Stimulated activated CD4-positive, alpha-beta T cell treated with anti-CD3 and anti-CD28 coated beads, TNF-alpha, amount 100 ng/mL, for 4 hours (primary cell): ENCODE measurements around the gene DZIP3.

Source experiments
- DNase-seq, 3 experiments: peaks; one replicate each; pipeline ENCODE4 v3.0.0-alpha.2; 2020; ENCODE audit warnings: low read depth in 3 of 3

Gene DZIP3, protein sequence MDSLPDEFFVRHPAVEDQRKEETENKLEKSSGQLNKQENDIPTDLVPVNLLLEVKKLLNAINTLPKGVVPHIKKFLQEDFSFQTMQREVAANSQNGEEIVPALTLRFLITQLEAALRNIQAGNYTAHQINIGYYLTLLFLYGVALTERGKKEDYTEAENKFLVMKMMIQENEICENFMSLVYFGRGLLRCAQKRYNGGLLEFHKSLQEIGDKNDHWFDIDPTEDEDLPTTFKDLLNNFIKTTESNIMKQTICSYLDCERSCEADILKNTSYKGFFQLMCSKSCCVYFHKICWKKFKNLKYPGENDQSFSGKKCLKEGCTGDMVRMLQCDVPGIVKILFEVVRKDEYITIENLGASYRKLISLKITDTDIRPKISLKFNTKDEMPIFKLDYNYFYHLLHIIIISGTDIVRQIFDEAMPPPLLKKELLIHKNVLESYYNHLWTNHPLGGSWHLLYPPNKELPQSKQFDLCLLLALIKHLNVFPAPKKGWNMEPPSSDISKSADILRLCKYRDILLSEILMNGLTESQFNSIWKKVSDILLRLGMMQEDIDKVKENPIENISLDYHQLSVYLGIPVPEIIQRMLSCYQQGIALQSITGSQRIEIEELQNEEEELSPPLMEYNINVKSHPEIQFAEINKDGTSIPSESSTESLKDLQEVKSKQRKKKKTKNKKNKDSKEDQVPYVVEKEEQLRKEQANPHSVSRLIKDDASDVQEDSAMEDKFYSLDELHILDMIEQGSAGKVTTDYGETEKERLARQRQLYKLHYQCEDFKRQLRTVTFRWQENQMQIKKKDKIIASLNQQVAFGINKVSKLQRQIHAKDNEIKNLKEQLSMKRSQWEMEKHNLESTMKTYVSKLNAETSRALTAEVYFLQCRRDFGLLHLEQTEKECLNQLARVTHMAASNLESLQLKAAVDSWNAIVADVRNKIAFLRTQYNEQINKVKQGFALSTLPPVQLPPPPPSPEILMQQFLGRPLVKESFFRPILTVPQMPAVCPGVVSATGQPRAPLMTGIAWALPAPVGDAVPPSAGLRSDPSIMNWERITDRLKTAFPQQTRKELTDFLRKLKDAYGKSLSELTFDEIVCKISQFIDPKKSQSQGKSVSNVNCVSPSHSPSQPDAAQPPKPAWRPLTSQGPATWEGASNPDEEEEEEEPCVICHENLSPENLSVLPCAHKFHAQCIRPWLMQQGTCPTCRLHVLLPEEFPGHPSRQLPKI

GRCh38 chr3:108589081-108589997 lies at the start of gene DZIP3, which contains the start of gene CIP2A:
Gene DZIP3, plus strand, starts transcription at chr3:108589722. Its CDS starts 15,685 bp downstream, at chr3:108605407.
Gene CIP2A, minus strand, starts transcription at chr3:108589438. Its CDS starts 63 bp downstream, at chr3:108589375.
- peak; percentile 64 to 70 (median 69) for DNase-seq

GRCh38 chr3:108546247-108546646 lies 43.3 kb upstream of the DZIP3 start:
- DNase-seq, result no peak

DNA sequence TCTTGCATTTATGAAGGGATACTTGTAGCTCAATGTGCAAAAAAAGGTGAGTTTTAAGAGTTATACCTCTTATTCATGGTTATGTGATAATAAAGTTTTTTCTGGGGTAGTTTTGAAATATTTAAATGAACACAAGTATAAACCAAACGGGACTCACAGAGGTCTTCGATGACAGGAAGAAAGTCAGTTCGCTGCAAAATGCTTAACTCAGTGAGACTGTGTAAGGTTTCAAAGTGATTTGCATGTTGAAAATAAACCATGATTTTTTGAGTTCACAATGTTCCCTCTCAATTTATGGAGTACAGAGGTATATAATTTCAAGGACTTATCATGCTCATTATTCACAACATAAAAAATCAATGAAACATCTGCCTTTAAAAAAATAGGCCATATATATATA lies 42.8 kb upstream of the DZIP3 start:
- DNase-seq, result no peak

GRCh38 chr3:108548304-108548703 lies 41.2 kb upstream of the DZIP3 start:
- DNase-seq, result no peak

GRCh38 chr3:108548886-108549285 lies 40.6 kb upstream of the DZIP3 start:
- DNase-seq, result no peak

GRCh38 chr3:108552267-108553159 lies 37.0 kb upstream of the DZIP3 start:
- DNase-seq, result no peak

- no peak for DNase-seq
Observed at GRCh38 chr3:108554229-108554628, 35.3 kb upstream of the DZIP3 start.

DNA sequence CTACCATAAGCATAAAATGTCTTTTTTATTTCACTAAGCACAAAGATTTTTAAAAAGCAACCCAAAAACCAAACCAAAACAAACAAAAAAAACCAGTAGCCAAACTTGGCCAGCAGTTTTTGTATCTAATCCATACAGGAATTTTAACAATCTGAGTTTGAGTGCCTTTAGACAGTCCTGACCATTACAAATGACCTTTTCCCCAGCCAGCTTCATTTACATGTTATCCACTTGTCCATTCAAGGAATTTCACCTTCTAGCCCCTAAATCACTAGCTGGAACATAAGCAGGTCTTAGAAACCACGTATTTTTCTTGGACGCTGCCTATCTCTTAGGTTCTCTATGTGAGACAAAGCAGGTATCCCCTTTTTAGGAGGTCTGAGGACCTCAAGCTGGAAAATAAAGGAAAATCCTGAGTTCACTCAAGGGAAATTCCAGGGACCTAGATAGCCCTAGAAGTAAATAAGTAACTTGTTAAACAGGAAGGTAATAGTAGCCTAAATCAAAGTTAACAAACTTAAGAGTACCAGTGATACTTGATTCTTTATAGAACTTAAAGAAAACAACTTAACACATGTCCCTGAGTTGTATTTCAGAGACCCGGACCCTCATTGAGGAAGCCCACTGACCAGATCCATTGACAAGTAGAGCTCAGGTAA lies 34.5 kb upstream of the DZIP3 start:
- DNase-seq, result no peak

- DNase-seq, result no peak
Observed at GRCh38 chr3:108555966-108556581, 33.4 kb upstream of the DZIP3 start.

- DNase-seq, result no peak
Observed at GRCh38 chr3:108562565-108562964, 27.0 kb upstream of the DZIP3 start.

DNA sequence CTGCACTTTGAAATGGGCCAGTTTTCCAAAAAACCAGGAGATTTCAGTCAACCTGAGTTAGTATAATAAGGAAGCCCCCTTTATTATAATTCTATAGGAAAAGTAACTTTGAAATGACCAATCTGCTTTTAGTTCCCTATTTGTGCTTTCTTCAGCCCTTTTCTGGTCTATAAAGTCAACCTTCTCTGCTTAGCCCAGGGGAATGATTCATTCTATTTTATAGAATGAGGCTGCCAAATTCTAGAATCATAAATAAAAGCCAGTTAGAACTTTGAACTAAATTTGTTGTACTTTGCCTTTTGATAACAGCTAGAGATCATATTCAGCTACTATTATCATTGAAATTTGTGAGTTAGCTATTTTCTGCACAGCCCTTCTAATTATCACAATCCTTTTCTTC lies 25.0 kb upstream of the DZIP3 start:
- no peak for DNase-seq

- no peak for DNase-seq
Observed at GRCh38 chr3:108565506-108565905, 24.0 kb upstream of the DZIP3 start.

DNA sequence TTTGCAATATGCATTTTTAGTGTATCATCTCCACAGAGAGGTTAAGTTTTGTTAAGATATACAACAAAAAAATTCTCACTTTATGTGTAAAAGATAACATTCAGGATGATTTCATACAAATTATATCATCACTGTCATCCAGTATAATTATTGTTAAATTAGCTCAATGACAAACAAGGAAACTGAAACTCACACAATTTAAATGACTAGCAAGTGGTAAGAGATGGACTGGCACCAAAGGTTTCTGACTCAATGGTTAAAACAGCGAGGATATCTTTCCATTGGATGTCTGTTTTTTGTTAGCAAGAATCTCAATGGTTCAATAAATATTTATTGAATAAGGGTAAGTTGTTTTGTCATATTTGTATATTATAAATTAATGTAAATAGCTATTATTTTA lies 22.9 kb upstream of the DZIP3 start:
- no peak for DNase-seq

- DNase-seq, result no peak
Observed at GRCh38 chr3:108569336-108569735, 20.2 kb upstream of the DZIP3 start.

DNA sequence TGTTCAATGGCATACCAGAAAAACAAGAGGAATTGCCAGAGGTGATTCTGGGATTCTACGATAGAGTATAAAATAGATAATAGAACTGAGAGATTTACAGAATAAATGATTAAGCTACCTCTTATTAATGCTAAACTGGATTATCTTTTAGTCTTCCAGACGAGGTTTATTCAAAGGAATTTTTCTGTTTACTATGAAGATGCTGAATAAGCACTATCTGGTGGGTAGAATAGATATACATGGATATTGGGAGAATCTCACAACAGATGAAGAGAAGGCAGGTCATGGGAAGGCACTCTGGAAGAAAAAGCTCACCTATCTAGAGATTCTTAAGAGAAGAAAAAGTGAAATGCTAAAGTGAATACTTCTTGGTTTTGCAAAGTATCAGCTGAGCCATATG lies 11.5 kb upstream of the DZIP3 start:
- DNase-seq, result no peak

GRCh38 chr3:108588601-108589000 lies 921 bp upstream of the DZIP3 start:
- no peak for DNase-seq

- no peak for DNase-seq
Observed at GRCh38 chr3:108589998-108590323, 439 bp downstream of the DZIP3 start.

GRCh38 chr3:108590460-108590859 lies 938 bp downstream of the DZIP3 start:
- no peak for DNase-seq

DNA sequence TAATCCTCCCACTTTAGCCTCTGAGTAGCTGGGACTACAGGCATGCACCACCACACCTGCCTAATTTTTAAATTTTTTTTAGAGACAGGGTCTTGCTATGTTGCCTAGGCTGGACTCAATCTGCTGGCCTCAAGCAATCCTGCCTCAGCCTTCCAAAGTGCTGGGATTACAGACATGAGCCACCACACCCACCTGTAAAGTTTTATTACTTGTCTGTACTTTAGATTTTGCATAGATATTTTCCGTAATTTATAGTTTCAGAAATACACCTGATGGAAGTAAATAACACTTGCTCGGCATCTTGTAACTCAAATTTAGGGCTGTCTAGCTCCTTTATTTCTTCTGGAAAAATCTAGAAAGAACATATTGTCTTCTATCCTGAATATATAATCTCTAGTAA lies 5.8 kb downstream of the DZIP3 start:
- no peak for DNase-seq
